ENCODE data around the gene KCNK13.
"Not testable (repeated sequence)": the region's sequence is repeated elsewhere in the genome, so short reads cannot be mapped to it uniquely, and the experiment has no call there.

Gene KCNK13

DNA sequence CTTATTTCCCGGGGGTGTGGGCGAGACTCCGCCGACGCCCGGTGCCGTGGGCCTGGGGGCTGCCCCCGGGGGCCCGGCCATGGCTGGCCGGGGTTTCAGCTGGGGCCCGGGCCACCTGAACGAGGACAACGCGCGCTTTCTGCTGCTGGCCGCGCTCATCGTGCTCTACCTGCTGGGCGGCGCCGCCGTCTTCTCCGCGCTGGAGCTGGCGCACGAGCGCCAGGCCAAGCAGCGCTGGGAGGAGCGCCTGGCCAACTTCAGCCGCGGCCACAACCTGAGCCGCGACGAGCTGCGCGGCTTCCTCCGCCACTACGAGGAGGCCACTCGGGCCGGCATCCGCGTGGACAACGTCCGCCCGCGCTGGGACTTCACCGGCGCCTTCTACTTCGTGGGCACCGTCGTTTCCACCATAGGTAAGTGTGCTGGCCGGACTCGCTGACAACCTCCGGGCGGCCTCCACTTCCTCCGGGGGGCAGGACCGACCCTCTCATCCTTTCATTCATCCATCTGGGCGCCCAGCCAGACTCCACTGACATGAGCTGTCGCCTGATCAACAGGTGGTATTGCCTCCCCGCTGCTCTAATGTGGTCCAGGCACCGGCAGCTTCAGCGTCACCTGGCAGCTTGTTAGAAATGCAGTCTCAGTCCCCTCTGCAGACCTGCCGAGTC lies 467 bp downstream of the KCNK13 start:
- DNase-seq = no peak

DNA sequence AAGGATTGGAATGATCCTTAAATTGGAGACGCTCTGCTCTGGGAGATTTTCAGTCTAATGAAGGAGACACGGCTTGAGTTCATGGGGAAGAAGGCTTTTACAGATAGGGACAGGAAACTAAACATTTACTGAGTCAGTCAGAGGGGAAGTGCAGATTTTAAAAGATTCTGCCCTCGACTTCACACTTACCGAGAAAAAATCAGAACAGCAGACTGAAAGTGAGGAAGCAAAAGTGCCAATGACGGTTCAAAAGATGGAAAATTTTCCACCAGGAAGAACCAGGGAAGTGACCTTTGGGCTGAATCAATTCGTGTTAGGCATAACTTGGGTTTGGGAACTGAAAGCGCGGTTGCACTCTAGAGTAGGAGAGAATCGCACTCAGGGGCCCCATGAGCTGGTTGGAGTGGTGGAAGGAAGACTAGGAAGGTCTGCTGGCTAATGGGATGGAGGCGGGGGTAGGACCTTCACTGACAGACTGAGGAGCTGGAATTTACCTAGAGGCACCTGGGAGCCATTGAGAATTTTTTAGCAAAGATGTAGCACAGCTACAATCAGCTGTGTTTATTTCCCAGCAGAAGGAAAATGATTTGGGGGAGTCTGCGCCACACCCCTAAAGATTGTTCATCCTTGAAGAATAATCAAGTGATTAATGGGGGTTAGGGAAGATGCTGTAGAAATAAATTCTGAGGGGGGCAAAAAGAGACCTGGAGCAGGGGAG lies 1.2 kb downstream of the KCNK13 start:
- DNase-seq = no peak

DNA sequence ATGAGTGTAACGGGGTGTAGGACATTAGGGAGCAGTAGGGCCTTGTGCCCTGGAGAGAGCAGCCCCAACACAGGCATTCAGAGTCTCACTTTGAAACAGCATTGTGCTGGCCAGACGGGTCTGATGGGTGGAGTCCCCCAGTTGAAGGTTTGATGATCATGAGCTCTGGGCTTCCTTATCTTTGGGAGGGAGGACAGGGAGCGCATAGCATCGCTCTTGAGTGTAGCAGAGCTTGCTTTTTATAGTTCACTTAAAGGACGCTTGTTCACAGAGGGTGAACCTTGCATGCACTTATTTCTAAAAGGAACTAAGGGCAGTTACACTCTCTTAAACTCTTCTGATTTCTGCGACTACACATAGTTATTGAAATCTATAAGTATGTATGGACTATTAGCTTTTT lies 10.6 kb downstream of the KCNK13 start:
- no peak for DNase-seq

DNA sequence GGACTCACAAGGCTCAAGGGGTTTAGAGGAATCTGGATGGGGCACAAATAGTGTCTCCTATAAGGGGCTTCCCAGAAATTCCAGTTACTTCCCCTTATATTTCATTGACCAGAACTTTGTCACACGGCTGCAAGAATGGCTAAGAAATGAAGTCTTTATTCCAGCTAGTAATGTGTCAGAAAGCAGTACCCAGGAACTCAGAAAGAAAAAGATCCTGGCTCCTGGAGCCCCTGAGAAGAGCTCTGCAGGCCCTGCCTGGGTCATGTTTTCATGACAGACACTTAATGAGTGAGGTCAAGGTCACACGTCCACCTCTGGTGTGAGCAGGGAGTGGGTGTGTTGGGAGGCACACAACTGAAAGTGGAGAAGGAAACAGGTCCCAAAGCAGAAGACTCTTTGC lies 17.8 kb downstream of the KCNK13 start:
- DNase-seq = no peak

- no peak for DNase-seq
These were observed 25.6 kb downstream of the KCNK13 start for GRCh38 chr14:90087433-90087832.

GRCh38 chr14:90088176-90088575 lies 26.4 kb downstream of the KCNK13 start:
- DNase-seq = no peak

GRCh38 chr14:90089486-90089885 lies 27.7 kb downstream of the KCNK13 start:
- DNase-seq = not testable (repeated sequence)

GRCh38 chr14:90091393-90091792 lies 29.6 kb downstream of the KCNK13 start:
- peak; percentile 96 for DNase-seq

DNA sequence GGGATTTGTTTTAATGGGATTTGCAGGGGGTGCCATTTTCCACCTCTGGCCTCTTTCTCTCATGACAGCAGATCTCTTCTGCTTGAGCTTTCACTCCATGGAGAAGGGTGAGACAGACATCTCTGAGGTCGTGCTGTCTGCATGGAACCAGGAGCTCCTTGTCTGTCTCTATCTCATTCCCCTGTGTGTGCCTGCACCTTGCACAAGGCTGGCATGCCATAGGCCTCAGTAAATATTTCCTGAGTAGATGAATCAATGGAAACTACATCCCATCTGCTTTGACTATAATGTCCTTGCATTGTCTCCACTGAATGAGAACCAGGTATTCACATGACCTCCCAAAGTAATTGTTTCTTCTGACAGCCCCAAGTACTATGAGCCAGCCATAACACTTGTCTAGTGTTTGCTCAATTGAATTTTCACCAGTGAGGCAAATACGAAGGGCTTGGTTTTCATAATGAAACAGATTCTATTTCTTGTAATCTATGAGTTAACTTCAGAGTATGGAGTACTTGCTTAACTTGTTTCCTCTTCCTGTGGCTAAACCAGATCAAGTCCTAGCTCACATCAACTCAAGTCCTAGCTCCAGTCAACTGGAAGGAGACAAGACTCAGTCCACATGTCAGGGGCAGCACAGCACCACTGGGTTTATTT lies 32.3 kb downstream of the KCNK13 start:
- DNase-seq = no peak

DNA sequence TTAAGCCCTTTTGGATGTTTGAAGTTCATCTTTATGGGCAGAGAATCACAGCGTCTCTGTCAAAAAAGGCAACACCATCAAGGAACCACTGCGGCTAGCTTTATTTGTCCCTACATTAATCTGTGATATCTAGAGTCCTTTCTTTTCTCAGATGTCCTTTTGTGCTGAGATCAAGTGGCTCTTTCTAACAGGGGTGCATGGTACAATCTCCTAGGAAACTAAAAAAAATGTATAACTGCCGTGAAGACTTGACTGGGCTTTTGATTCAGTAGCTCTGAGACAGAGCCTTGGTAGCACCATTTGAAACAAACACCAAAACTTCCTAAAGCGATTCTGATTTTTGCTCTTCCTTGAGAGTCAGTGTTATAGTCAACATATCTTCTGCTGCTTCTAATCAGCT lies 33.3 kb downstream of the KCNK13 start:
- DNase-seq = no peak

- DNase-seq = no peak
These were observed 34.8 kb downstream of the KCNK13 start for GRCh38 chr14:90096566-90096965.

GRCh38 chr14:90103808-90104207 lies 42.0 kb downstream of the KCNK13 start:
- no peak for DNase-seq

DNA sequence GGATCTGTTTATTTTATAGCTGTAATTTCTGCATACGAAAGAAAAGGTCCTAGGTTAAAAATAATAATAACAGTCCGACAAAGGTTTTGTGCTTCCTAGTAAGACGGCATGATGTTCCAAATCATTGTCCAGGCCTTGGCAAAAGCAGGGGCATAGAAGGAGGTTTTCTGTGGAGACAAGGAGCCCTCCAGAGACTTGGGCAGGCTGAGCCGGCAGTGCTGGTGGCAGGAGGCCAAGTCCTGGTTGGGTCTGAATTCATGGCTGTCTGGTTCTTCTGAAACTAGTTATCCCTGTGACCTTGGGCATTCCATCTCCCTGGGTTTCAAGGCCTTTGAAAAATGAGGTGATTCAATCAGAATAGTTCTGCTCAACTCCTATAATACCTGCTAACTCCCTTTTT lies 44.0 kb downstream of the KCNK13 start:
- no peak for DNase-seq

GRCh38 chr14:90107789-90108188 lies 46.0 kb downstream of the KCNK13 start:
- no peak for DNase-seq

GRCh38 chr14:90109858-90110257 lies 48.1 kb downstream of the KCNK13 start:
- no peak for DNase-seq

- no peak for DNase-seq
These were observed 50.2 kb downstream of the KCNK13 start for GRCh38 chr14:90111895-90112534.

- no peak for DNase-seq
These were observed 52.8 kb downstream of the KCNK13 start for GRCh38 chr14:90114554-90114953.

- no peak for DNase-seq
These were observed 54.0 kb downstream of the KCNK13 start for GRCh38 chr14:90115780-90116179.

- no peak for DNase-seq
These were observed 54.6 kb downstream of the KCNK13 start for GRCh38 chr14:90116444-90116843.

- no peak for DNase-seq
These were observed 56.2 kb downstream of the KCNK13 start for GRCh38 chr14:90118027-90118426.

DNA sequence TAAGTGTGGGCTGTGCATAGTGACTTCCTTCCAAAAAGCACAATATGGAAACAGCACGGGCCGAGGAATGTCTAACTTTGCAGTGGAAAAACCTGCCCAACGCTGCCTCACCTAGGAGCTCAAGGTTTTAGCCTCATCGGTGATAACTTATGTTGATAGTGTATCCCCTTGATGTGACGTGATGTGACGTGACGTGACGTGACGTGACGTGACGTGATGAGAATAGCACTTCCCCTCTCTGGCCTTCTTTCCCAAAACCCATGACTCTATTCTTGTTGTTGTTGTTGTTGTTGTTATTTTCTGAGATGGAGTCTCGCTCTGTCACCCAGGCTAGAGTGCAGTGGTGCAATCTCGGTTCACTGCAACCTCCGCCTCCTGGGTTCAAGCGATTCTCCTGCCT lies 64.5 kb downstream of the KCNK13 start:
- no peak for DNase-seq

GRCh38 chr14:90132821-90133570 lies 71.2 kb downstream of the KCNK13 start:
- DNase-seq = no peak

GRCh38 chr14:90136904-90137303 lies 75.1 kb downstream of the KCNK13 start:
- DNase-seq = no peak

Data from NCI-H446 treated with DMSO at 0.1 percent for 48 hours (cell line).